Fibroblast of lung (primary cell): Measurements from ENCODE around the gene CHAF1B.

Experiments used
- EZH2 ChIP-seq: IDR thresholded peaks from 2 replicates; pipeline ENCODE4 v1.5.1; 2012; ENCODE audit warnings: low read length, control low read depth, mild to moderate bottlenecking; ENCODE audit errors: missing control alignments
- TF ChIP-seq, protein P1 (sequence below), 2 donors: IDR thresholded peaks in 1 of 2; conservative IDR thresholded peaks in 1 of 2; 1 replicate in 1 of 2; 2 replicates in 1 of 2; pipeline ENCODE4 v1.5.1; 2011 to 2012; ENCODE audit warnings: low read length in 2 of 2, control low read depth in 1 of 2, inconsistent platforms in 1 of 2, low read depth in 1 of 2, mild to moderate bottlenecking in 1 of 2

DNA sequence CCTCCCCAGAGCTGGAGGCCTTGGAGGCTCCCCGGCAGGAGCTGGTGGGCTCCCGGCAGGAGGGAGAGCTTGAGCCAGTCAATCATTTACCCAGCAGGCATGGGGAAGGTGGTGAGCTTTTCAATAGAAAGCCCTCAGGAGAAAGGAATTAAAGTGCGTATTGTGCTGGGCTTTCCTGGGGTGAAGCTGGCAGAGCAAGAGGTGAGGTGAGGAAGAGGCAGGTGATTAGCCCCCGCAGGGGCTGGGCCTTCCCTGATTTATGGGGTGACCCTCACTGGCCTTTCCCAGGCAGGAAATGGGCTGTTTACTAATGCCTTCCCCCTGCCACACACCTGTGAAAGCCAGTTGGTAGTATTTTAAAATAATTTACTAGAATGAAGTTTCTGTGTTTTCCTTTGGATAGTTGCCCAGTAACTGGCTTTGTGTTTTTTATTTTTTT is 68.9 kb downstream of the CHAF1B start:
- TF ChIP-seq, protein P1, sequence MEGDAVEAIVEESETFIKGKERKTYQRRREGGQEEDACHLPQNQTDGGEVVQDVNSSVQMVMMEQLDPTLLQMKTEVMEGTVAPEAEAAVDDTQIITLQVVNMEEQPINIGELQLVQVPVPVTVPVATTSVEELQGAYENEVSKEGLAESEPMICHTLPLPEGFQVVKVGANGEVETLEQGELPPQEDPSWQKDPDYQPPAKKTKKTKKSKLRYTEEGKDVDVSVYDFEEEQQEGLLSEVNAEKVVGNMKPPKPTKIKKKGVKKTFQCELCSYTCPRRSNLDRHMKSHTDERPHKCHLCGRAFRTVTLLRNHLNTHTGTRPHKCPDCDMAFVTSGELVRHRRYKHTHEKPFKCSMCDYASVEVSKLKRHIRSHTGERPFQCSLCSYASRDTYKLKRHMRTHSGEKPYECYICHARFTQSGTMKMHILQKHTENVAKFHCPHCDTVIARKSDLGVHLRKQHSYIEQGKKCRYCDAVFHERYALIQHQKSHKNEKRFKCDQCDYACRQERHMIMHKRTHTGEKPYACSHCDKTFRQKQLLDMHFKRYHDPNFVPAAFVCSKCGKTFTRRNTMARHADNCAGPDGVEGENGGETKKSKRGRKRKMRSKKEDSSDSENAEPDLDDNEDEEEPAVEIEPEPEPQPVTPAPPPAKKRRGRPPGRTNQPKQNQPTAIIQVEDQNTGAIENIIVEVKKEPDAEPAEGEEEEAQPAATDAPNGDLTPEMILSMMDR (conservative IDR thresholded peaks at IDR 0.05 in 1 of 2, IDR thresholded peaks at IDR 0.05 in 1 of 2; ENCODE audit: low read depth in 1 of 2, low read length in 2 of 2), result no peak
- no peak for TF ChIP-seq EZH2
